SJSA1 (cell line): ENCODE data around the gene TPP2. TPM values are rescaled to one million over a fixed set of nuclear protein-coding genes. Genes with fewer than 3 reads are reported as not detected.

Experiments
- DNase-seq, 2 experiments: peaks; one replicate each; pipeline ENCODE4 v3.0.0-alpha.2; 2015 to 2020; ENCODE audit warnings: low spot score in 2 of 2, low read depth in 1 of 2
- H3K27ac ChIP-seq: fragments of 250-450 bp; sonication (Bioruptor Pico); 2 replicates; pipeline ENCODE4 v1.5.1; 2020; ENCODE audit warnings: mild to moderate bottlenecking, moderate library complexity
- H3K27me3 ChIP-seq: fragments of 250-450 bp; sonication (Bioruptor Pico); replicated peaks from 2 replicates; pipeline ENCODE4 v1.5.1; 2020; ENCODE audit warnings: mild to moderate bottlenecking, moderate library complexity
- H3K36me3 ChIP-seq: fragments of 250-450 bp; sonication (Bioruptor Pico); 2 replicates; pipeline ENCODE4 v1.5.1; 2020; ENCODE audit warnings: mild to moderate bottlenecking
- H3K4me1 ChIP-seq: fragments of 250-450 bp; sonication (Bioruptor Pico); replicated peaks from 2 replicates; pipeline ENCODE4 v1.6.1; 2021; ENCODE audit warnings: mild to moderate bottlenecking
- H3K4me3 ChIP-seq: fragments of 250-450 bp; sonication (Bioruptor Pico); 2 replicates; pipeline ENCODE4 v1.5.1; 2020; ENCODE audit warnings: mild to moderate bottlenecking
- H3K9me3 ChIP-seq: fragments of 250-450 bp; sonication (Bioruptor Pico); replicated peaks from 2 replicates; pipeline ENCODE4 v1.5.1; 2020; ENCODE audit warnings: mild to moderate bottlenecking
- total RNA-seq: library from RNA; depleted of rRNA; stranded (reverse); fragments of >200 nt; shearing (Covaris generic); gene quantifications from 2 replicates; pipeline ENCODE4 v1.2.3, GENCODE V29; 2014; rRNA removed

The TPP2 gene
- total RNA-seq, 1 experiment from 2014 or later = 52.9 TPM

DNA sequence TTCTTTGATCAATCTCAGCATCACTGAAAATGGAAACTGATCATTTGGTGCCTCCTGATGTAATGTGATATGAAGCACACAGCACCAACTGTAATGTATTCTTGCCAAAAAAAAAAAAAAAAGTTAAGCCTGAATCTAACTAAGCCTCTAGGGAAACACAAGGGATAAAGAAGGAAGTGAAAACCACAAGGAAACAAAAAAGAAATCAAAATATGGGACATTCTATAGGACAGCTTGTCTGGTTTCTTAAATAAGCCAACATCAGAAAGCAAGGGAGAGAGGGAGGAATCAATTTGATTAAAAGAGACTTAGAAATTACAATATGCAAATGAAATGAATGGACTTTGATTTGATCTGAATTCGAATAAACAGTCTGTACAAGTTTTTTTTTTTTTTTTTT is 118.7 kb downstream of the TPP2 start:
- H3K36me3 ChIP-seq = no peaks in the 10 kb centered on the region
- no peak for DNase-seq
- H3K27ac ChIP-seq = no peak overlapping the region
- H3K4me1 ChIP-seq = peaks cover 24% of the 10 kb centered on the region
- no peaks in the 10 kb centered on the region for H3K9me3 ChIP-seq
- no peak overlapping the region for H3K4me3 ChIP-seq
- H3K27me3 ChIP-seq = no peaks in the 10 kb centered on the region

DNA sequence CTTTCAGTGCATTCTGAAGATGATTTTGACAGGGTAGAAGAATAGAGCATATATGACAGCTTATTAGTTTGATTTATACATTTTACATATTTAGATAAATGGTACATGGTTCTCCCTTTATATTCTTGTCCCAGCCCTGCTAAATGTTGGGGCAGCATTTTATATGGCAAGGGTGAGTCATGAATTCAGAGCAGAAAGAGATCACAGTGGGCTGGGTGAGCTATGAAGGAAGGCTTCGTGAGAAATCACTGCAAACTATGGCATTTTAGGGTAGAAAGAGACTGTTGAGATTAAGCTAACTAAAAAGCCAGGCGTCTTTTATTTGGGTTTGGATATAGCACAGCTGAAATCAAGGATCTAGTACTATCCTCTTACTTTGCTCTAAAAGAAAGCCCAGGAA is 122.0 kb downstream of the TPP2 start:
- Histone ChIP-seq H3K4me1 (peaks cover 29% of the 10 kb centered on the region), H3K27me3 (no peaks in the 10 kb centered on the region), H3K4me3 (no peak overlapping the region), H3K36me3 (no peaks in the 10 kb centered on the region), H3K9me3 (no peaks in the 10 kb centered on the region), H3K27ac (no peak overlapping the region)
- DNase-seq = peak in 1 of 2 experiments; percentile 8

DNA sequence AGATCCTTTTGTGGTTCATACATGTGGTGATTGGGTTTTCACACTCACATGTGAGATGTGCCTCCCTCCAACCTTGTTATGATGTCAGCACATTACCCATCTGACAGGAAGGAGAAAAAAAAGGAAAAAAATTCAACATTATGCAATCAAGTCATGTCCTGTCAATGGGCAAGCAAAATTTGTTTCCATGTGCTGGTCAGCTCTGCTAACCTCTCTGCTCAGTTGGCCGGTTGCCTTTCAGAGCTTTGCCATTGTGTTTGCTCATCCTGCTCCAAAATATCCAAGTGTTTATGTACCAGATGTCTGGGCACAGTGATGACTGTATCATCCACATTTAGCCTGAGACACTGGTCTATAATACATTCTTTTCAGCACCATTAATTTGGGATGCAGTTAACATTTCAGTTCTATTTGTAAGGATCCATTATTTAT is 125.0 kb downstream of the TPP2 start:
- H3K36me3 ChIP-seq = no peaks in the 10 kb centered on the region
- H3K4me3 ChIP-seq = no peak overlapping the region
- peak in 1 of 2 experiments; percentile 11 for DNase-seq
- no peaks in the 10 kb centered on the region for H3K9me3 ChIP-seq
- no peaks in the 10 kb centered on the region for H3K27me3 ChIP-seq
- H3K4me1 ChIP-seq = peaks cover 29% of the 10 kb centered on the region
- H3K27ac ChIP-seq = no peak overlapping the region

DNA sequence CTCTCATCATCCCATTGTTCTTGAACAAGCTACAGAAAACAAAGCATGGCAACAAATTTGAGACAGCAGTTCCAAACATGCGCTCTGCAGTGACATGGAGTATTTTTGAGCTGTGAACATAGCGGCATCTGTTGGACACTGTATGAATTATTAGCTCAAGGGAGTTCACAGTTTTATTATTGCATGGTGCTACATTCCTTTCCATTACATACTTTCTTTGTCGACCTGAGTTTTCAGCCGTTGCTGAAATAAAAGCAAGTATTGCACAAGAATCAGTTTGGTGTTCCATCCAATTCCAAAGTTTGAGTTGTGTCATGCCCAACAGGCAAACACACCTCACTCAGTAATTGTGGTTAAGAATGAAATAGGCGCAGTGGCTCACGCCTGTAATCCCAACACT is 128.1 kb downstream of the TPP2 start:
- no peak overlapping the region for H3K27ac ChIP-seq
- peaks cover 9% of the 10 kb centered on the region for H3K4me1 ChIP-seq
- no peaks in the 10 kb centered on the region for H3K9me3 ChIP-seq
- peak in 1 of 2 experiments; percentile 39 for DNase-seq
- no peaks in the 10 kb centered on the region for H3K36me3 ChIP-seq
- H3K27me3 ChIP-seq = no peaks in the 10 kb centered on the region
- H3K4me3 ChIP-seq = no peak overlapping the region

DNA sequence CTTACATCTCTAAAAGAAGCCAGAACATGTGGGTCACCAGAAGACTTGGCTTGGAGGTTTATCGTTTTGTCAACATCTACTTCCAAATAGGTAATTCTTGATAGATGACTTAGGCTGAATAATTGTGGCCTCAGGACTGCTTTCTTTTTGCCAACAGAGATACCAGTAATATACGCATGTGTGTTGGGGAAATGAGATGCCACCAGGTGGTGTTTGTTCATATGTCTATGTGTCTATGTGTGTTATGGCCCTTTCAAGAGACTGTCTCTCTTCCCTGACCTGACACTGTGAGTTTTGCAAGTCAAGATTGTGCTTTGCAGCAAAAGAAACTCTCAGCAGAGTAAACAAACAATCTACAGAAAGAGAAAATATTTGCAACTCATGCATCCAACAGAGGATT is 129.6 kb downstream of the TPP2 start:
- DNase-seq = peak in 1 of 2 experiments; percentile 6
- no peaks in the 10 kb centered on the region for H3K36me3 ChIP-seq
- no peak overlapping the region for H3K27ac ChIP-seq
- H3K4me3 ChIP-seq = no peak overlapping the region
- H3K9me3 ChIP-seq = no peaks in the 10 kb centered on the region
- 0 out of 2 replicates have a peak, but pooled peaks cover 4% of the 10 kb centered on the region for H3K4me1 ChIP-seq
- H3K27me3 ChIP-seq = no peaks in the 10 kb centered on the region; the same call in 1 of the 2 replicates

Other genes with a start within 250 kb of the TPP2 start
- gene FGF14, start 194.9 kb upstream of the TPP2 start, total RNA-seq = not detected in 2 replicates
- gene METTL21C, start 98.1 kb downstream of the TPP2 start, total RNA-seq = not detected in 2 replicates
- gene TEX30, start 176.8 kb downstream of the TPP2 start, total RNA-seq = 149 and 166 TPM in 2 replicates
- 66.2 and 115 TPM in 2 replicates for gene POGLUT2, start 202.0 kb downstream of the TPP2 start, total RNA-seq
- 22.3 and 64.9 TPM in 2 replicates for gene BIVM, start 202.1 kb downstream of the TPP2 start, total RNA-seq
- gene ERCC5, start 249.0 kb downstream of the TPP2 start, total RNA-seq = 130 and 190 TPM in 2 replicates